Hepatocyte (in vitro differentiated cells): ENCODE results near the gene PDLIM1. TPM values are rescaled to one million over a fixed set of nuclear protein-coding genes. Genes with fewer than 3 reads are reported as not detected.

Source experiments
- DNase-seq: peaks from one replicate; pipeline ENCODE4 v3.0.0-alpha.2; 2016; ENCODE audit warnings: low spot score
- H2AFZ ChIP-seq: fragments of 200-600 bp; sonication (generic); 2 replicates; pipeline ENCODE4 v1.6.0; 2016; ENCODE audit warnings: antibody characterized with exemption, mild to moderate bottlenecking
- H3K27ac ChIP-seq: fragments of 200-600 bp; sonication (generic); 2 replicates; pipeline ENCODE4 v1.5.1; 2016; ENCODE audit warnings: mild to moderate bottlenecking
- H3K27me3 ChIP-seq: fragments of 200-600 bp; sonication (generic); 2 replicates; pipeline ENCODE4 v1.6.1; 2016
- H3K36me3 ChIP-seq: fragments of 200-600 bp; sonication (generic); replicated peaks from 2 replicates; pipeline ENCODE4 v1.5.1; 2016; ENCODE audit warnings: low read depth; ENCODE audit not compliant: insufficient read depth
- H3K4me1 ChIP-seq: fragments of 200-600 bp; sonication (generic); 2 replicates; pipeline ENCODE4 v1.5.1; 2016; ENCODE audit warnings: mild to moderate bottlenecking, moderate library complexity; ENCODE audit not compliant: insufficient read depth
- H3K4me2 ChIP-seq: fragments of 200-600 bp; sonication (generic); 2 replicates; pipeline ENCODE4 v1.6.0; 2016
- H3K4me3 ChIP-seq: fragments of 200-600 bp; sonication (generic); 2 replicates; pipeline ENCODE4 v1.5.1; 2016; ENCODE audit warnings: mild to moderate bottlenecking
- H3K79me2 ChIP-seq: fragments of 200-600 bp; sonication (generic); 2 replicates; pipeline ENCODE4 v1.6.0; 2017; ENCODE audit warnings: mild to moderate bottlenecking
- H3K9me2 ChIP-seq: fragments of 200-600 bp; sonication (generic); replicated peaks from 2 replicates; pipeline ENCODE4 v1.6.0; 2017; ENCODE audit warnings: mild to moderate bottlenecking; ENCODE audit not compliant: insufficient read depth
- H3K9me3 ChIP-seq: fragments of 200-600 bp; sonication (generic); 2 replicates; pipeline ENCODE4 v1.5.1; 2016; ENCODE audit warnings: low read depth, mild to moderate bottlenecking
- H4K20me1 ChIP-seq: fragments of 200-600 bp; sonication (generic); 2 replicates; pipeline ENCODE4 v1.6.0; 2016; ENCODE audit warnings: mild to moderate bottlenecking; ENCODE audit not compliant: insufficient read depth, poor library complexity, severe bottlenecking
- EZH2 ChIP-seq: fragments of 200-600 bp; sonication (generic); IDR thresholded peaks from 2 replicates; pipeline ENCODE4 v1.6.1; 2016; ENCODE audit warnings: antibody characterized with exemption, mild to moderate bottlenecking, borderline replicate concordance
- EZH2phosphoT487 ChIP-seq: fragments of 200-600 bp; sonication (generic); IDR thresholded peaks from one replicate; pipeline ENCODE4 v1.6.1; 2018; ENCODE audit warnings: antibody characterized with exemption, mild to moderate bottlenecking, low read depth, moderate library complexity; ENCODE audit not compliant: unreplicated experiment, severe bottlenecking
- WGBS: methylation state at CpG from one replicate; pipeline ENCODE4 v1.1.6; 2016; ENCODE audit warnings: low lambda C conversion rate; ENCODE audit errors: missing lambda C conversion rate; 5-methylcytosine and 5-hydroxymethylcytosine counted together
- polyA plus RNA-seq: library from polyadenylated mRNA; unstranded; fragments of >200 nt; fragmentation: Nextera tagmentation; extraction: Ambion mirVana; gene quantifications from 2 replicates; pipeline ENCODE4 v1.2.1, GENCODE V29; 2016
- total RNA-seq: library from RNA; depleted of rRNA; stranded (reverse); fragments of >200 nt; gene quantifications from 2 replicates; pipeline ENCODE4 v1.2.3, GENCODE V29; 2014
- TF ChIP-seq, protein P1 (sequence below): fragments of 200-600 bp; sonication (generic); IDR thresholded peaks from 2 replicates; pipeline ENCODE4 v1.5.1; 2016; ENCODE audit warnings: antibody characterized with exemption, mild to moderate bottlenecking; ENCODE audit not compliant: poor library complexity

The PDLIM1 gene
- total and polyA plus RNA-seq, 2 experiments from 2014 or later = 58.2 to 176 TPM

DNA sequence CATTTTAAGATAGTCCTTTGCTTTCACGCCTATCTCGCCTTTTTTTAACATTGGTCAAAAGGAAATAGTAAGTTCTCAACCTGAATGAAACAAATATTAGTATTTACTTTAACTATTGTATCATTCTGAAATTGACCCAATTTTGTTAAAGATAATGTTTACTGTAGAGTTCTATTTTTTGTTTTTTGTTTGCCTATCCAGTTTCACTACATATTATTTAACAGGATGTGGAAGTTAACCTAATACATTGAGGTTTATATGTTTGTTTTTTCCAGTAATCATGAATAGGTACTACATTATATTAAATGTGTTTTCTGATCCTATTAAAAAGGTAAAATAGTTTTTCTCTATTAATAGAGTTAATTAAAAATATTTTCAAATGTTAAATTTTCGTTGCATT is 70.3 kb downstream of the PDLIM1 start:
- H3K4me2 ChIP-seq = no peak overlapping the region
- TF ChIP-seq, protein P1, sequence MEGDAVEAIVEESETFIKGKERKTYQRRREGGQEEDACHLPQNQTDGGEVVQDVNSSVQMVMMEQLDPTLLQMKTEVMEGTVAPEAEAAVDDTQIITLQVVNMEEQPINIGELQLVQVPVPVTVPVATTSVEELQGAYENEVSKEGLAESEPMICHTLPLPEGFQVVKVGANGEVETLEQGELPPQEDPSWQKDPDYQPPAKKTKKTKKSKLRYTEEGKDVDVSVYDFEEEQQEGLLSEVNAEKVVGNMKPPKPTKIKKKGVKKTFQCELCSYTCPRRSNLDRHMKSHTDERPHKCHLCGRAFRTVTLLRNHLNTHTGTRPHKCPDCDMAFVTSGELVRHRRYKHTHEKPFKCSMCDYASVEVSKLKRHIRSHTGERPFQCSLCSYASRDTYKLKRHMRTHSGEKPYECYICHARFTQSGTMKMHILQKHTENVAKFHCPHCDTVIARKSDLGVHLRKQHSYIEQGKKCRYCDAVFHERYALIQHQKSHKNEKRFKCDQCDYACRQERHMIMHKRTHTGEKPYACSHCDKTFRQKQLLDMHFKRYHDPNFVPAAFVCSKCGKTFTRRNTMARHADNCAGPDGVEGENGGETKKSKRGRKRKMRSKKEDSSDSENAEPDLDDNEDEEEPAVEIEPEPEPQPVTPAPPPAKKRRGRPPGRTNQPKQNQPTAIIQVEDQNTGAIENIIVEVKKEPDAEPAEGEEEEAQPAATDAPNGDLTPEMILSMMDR = no peak
- TF ChIP-seq EZH2 (no peak), EZH2phosphoT487 (no peak)
- 96% methylated on average over 3 of the region's 3 CpGs for WGBS

DNA sequence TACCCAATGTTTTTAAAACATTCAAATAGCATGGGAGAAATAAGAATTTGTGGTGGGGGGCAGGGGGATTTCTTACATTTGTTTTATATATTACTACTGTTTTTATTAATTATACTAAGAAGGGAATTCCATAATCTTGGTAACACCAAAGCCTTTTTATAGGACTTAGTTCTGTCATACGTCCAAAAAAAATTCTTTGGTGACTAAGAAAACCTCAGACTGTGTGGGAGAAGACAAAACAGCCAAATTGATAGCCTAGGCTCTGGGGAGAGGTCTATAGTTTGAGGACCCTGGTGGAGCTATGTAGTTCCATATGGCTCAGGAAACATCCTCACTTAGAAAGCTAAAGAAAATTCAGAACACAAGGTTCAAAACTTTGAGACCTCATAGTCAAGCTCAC is 73.3 kb downstream of the PDLIM1 start:
- Histone ChIP-seq H2AFZ (no peak overlapping the region), H3K36me3 (no peaks in the 10 kb centered on the region), H3K27me3 (no peaks in the 10 kb centered on the region), H4K20me1 (no peaks in the 10 kb centered on the region), H3K4me2 (no peak overlapping the region), H3K4me3 (no peak overlapping the region), H3K27ac (no peak overlapping the region), H3K9me2 (no peaks in the 10 kb centered on the region), H3K9me3 (no peaks in the 10 kb centered on the region), H3K79me2 (no peaks in the 10 kb centered on the region), H3K4me1 (no peaks in the 10 kb centered on the region)
- WGBS = 75% methylated on average over 1 of the region's 1 CpG
- DNase-seq = no peak
- no peak for TF ChIP-seq EZH2phosphoT487
- no peak for TF ChIP-seq EZH2
- TF ChIP-seq, protein P1 = no peak

More for the DNA sequence above, 70.3 kb downstream of the PDLIM1 start:
- Histone ChIP-seq H3K36me3 (no peaks in the 10 kb centered on the region), H3K79me2 (no peaks in the 10 kb centered on the region), H3K27me3 (no peaks in the 10 kb centered on the region), H4K20me1 (no peaks in the 10 kb centered on the region), H2AFZ (no peak overlapping the region), H3K27ac (no peak overlapping the region), H3K9me3 (no peaks in the 10 kb centered on the region), H3K4me3 (no peak overlapping the region), H3K4me1 (no peaks in the 10 kb centered on the region), H3K9me2 (no peaks in the 10 kb centered on the region)
- DNase-seq = no peak

DNA sequence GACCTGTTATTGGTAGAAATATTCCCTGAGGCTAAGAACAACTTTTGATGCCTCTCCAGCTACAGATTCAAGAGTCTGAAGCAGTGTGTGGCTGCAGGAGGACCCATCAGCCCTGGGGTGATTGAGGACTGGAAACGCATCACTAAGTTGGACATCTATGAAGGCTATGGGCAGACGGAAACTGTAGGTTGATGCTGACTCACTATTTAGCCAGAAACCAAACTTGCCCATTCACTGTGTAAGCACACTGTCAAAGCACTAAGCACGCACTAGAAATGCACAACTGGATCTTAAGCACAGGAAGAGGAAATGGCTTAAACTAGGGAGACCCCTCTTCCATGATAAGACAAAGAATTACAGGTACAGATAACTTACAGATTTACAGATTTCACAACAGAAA is 76.0 kb downstream of the PDLIM1 start:
- TF ChIP-seq EZH2phosphoT487 (no peak), EZH2 (no peak)
- TF ChIP-seq, protein P1 = no peak
- Histone ChIP-seq H3K9me3 (no peaks in the 10 kb centered on the region), H4K20me1 (no peaks in the 10 kb centered on the region), H3K27ac (no peak overlapping the region), H3K36me3 (no peaks in the 10 kb centered on the region), H3K4me2 (no peak overlapping the region), H3K4me1 (no peaks in the 10 kb centered on the region), H3K79me2 (no peaks in the 10 kb centered on the region), H3K9me2 (no peaks in the 10 kb centered on the region), H3K27me3 (no peaks in the 10 kb centered on the region), H3K4me3 (no peak overlapping the region), H2AFZ (no peak overlapping the region)
- no peak for DNase-seq
- 82% methylated on average over 3 of the region's 3 CpGs for WGBS

DNA sequence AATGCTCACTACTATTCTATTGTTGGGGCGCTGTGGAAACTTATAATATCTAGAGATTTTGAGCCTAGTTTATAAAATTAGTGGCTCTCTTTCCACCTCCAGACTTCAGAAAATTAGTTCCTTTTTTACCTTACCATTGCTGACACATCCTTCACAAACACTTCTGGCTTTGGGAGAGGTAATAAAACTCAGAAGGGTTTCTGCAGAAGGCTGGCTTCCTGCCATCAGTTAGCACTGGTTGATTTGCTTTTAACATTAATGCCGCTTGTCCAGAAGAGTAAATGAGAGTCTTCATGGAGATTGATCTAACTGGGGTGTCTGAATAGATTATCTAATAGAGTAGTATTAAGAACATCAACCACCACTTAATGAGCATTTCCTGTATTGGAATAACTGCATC is 76.4 kb downstream of the PDLIM1 start:
- no peaks in the 10 kb centered on the region for H4K20me1 ChIP-seq
- no peak overlapping the region for H3K27ac ChIP-seq
- no peak overlapping the region for H3K4me2 ChIP-seq
- no peaks in the 10 kb centered on the region for H3K27me3 ChIP-seq
- TF ChIP-seq EZH2phosphoT487 (no peak), EZH2 (no peak)
- TF ChIP-seq, protein P1 = no peak
- 74% methylated on average over 2 of the region's 2 CpGs for WGBS
- no peaks in the 10 kb centered on the region for H3K36me3 ChIP-seq
- DNase-seq = no peak
- H3K4me1 ChIP-seq = no peaks in the 10 kb centered on the region
- H3K9me3 ChIP-seq = no peaks in the 10 kb centered on the region
- no peak overlapping the region for H2AFZ ChIP-seq
- no peaks in the 10 kb centered on the region for H3K79me2 ChIP-seq
- H3K9me2 ChIP-seq = no peaks in the 10 kb centered on the region
- no peak overlapping the region for H3K4me3 ChIP-seq
